GM23338 (cell line): ENCODE results near the gene PROSER1. TPM values are rescaled to one million over a fixed set of nuclear protein-coding genes. Genes with fewer than 3 reads are reported as not detected.

Source experiments
- ATAC-seq: fragments of 200-7000 bp; cut with Tn5 transposase; 3 replicates; pipeline ENCODE4 v1.9.1; 2020
- DNase-seq: peaks from one replicate; pipeline ENCODE4 v3.0.0-alpha.2; 2015; ENCODE audit warnings: low spot score
- H2AFZ ChIP-seq: fragments of 200-600 bp; sonication (generic); 2 replicates; pipeline ENCODE4 v1.8.0; 2016; ENCODE audit warnings: antibody characterized with exemption, mild to moderate bottlenecking, moderate library complexity
- H3F3A ChIP-seq: fragments of 200-600 bp; sonication (generic); replicated peaks from 2 replicates; pipeline ENCODE4 v1.8.0; 2017; ENCODE audit warnings: antibody characterized with exemption, mixed run types, low read depth
- H3K27ac ChIP-seq: fragments of 200-600 bp; sonication (generic); 2 replicates; pipeline ENCODE4 v1.6.1; 2016; ENCODE audit warnings: low read depth
- H3K27me3 ChIP-seq: fragments of 200-600 bp; sonication (generic); 2 replicates; pipeline ENCODE4 v1.8.0; 2016; ENCODE audit warnings: mild to moderate bottlenecking, mixed run types, moderate library complexity; ENCODE audit not compliant: insufficient read depth
- H3K36me3 ChIP-seq: fragments of 200-600 bp; sonication (generic); 2 replicates; pipeline ENCODE4 v1.8.0; 2016; ENCODE audit warnings: mild to moderate bottlenecking; ENCODE audit not compliant: insufficient read depth
- H3K4me1 ChIP-seq: fragments of 200-600 bp; sonication (generic); 2 replicates; pipeline ENCODE4 v1.8.0; 2016; ENCODE audit warnings: mild to moderate bottlenecking, moderate library complexity; ENCODE audit not compliant: insufficient read depth
- H3K4me2 ChIP-seq: fragments of 200-600 bp; sonication (generic); 2 replicates; pipeline ENCODE4 v1.7.1; 2017; ENCODE audit warnings: mixed run types
- H3K4me3 ChIP-seq: fragments of 200-600 bp; sonication (generic); 2 replicates; pipeline ENCODE4 v1.6.1; 2016; ENCODE audit warnings: mixed run types
- H3K79me2 ChIP-seq: fragments of 200-600 bp; sonication (generic); replicated peaks from 2 replicates; pipeline ENCODE4 v1.8.0; 2017; ENCODE audit warnings: mild to moderate bottlenecking; ENCODE audit not compliant: insufficient read depth
- H3K9me2 ChIP-seq: fragments of 200-600 bp; sonication (generic); 2 replicates; pipeline ENCODE4 v1.8.0; 2017; ENCODE audit not compliant: insufficient read depth
- H4K20me1 ChIP-seq: fragments of 200-600 bp; sonication (generic); replicated peaks from 2 replicates; pipeline ENCODE4 v1.8.0; 2017; ENCODE audit warnings: mild to moderate bottlenecking; ENCODE audit not compliant: insufficient read depth
- H3K27ac Mint-ChIP-seq: 2 replicates; pipeline ENCODE4 v1.8.0; 2020; ENCODE audit warnings: inconsistent platforms, mild to moderate bottlenecking, moderate library complexity, mixed read lengths
- H3K27me3 Mint-ChIP-seq: 3 replicates; pipeline ENCODE4 v1.8.0; 2022; ENCODE audit warnings: low read depth, mild to moderate bottlenecking, moderate library complexity, mixed read lengths, inconsistent platforms; ENCODE audit not compliant: insufficient read depth, poor library complexity
- H3K36me3 Mint-ChIP-seq: 3 replicates; pipeline ENCODE4 v1.8.0; 2021; ENCODE audit warnings: low read depth, mild to moderate bottlenecking, inconsistent platforms, moderate library complexity, mixed read lengths
- H3K4me1 Mint-ChIP-seq: 3 replicates; pipeline ENCODE4 v1.8.0; 2020; ENCODE audit warnings: mild to moderate bottlenecking, inconsistent platforms, mixed read lengths
- H3K4me3 Mint-ChIP-seq: 3 replicates; pipeline ENCODE4 v1.8.0; 2021; ENCODE audit warnings: moderate library complexity, mild to moderate bottlenecking, inconsistent platforms, mixed read lengths
- H3K9me3 Mint-ChIP-seq: 3 replicates; pipeline ENCODE4 v1.8.0; 2020; ENCODE audit warnings: moderate library complexity, mild to moderate bottlenecking, inconsistent platforms, mixed read lengths
- CREB1 ChIP-seq: fragments of 250-450 bp; sonication (Bioruptor Pico); IDR thresholded peaks from 2 replicates; pipeline ENCODE4 v1.5.0; 2020; ENCODE audit warnings: low read depth, mild to moderate bottlenecking, moderate library complexity
- CTCF ChIP-seq, 2 experiments: fragments of 200-600 bp in 1 of 2; sonication (generic) in 1 of 2; conservative IDR thresholded peaks; 2 replicates each; pipeline versions ENCODE4 v1.5.1 to v1.6.1; 2016 to 2017; ENCODE audit warnings: antibody characterized with exemption in 2 of 2, low read depth in 2 of 2, mild to moderate bottlenecking in 2 of 2, moderate library complexity in 1 of 2
- ETS1 ChIP-seq: IDR thresholded peaks from 2 replicates; pipeline ENCODE4 v1.6.1; 2016; ENCODE audit warnings: antibody characterized with exemption
- EZH2 ChIP-seq: fragments of 200-600 bp; sonication (generic); IDR thresholded peaks from one replicate; pipeline ENCODE4 v1.8.0; 2017; ENCODE audit warnings: antibody characterized with exemption, mild to moderate bottlenecking, low read depth; ENCODE audit not compliant: unreplicated experiment
- EZH2phosphoT487 ChIP-seq: fragments of 200-600 bp; sonication (generic); IDR thresholded peaks from one replicate; pipeline ENCODE4 v1.8.1; 2018; ENCODE audit warnings: antibody characterized with exemption; ENCODE audit not compliant: unreplicated experiment
- JUNB ChIP-seq: IDR thresholded peaks from one replicate; pipeline ENCODE4 v1.6.1; 2016; ENCODE audit warnings: antibody characterized with exemption; ENCODE audit not compliant: unreplicated experiment
- NANOG ChIP-seq: IDR thresholded peaks from 2 replicates; pipeline ENCODE4 v1.6.1; 2016; ENCODE audit warnings: antibody characterized with exemption, borderline replicate concordance
- POLR2AphosphoS5 ChIP-seq: IDR thresholded peaks from 2 replicates; pipeline ENCODE4 v1.6.1; 2016; ENCODE audit warnings: antibody characterized with exemption, low read depth
- STAT1 ChIP-seq: IDR thresholded peaks from one replicate; pipeline ENCODE4 v1.6.1; 2016; ENCODE audit warnings: antibody characterized with exemption; ENCODE audit not compliant: unreplicated experiment
- ZNF114 ChIP-seq: fragments of 250-450 bp; sonication (Bioruptor Pico); IDR thresholded peaks from 2 replicates; pipeline ENCODE4 v1.5.0; 2020; ENCODE audit warnings: mild to moderate bottlenecking, moderate library complexity
- ZNF331 ChIP-seq: fragments of 250-450 bp; sonication (Bioruptor Pico); IDR thresholded peaks from 2 replicates; pipeline ENCODE4 v1.5.0; 2020; ENCODE audit warnings: low read depth, mild to moderate bottlenecking, moderate library complexity
- polyA plus RNA-seq: library from polyadenylated mRNA; unstranded; fragments of >200 nt; fragmentation: Nextera tagmentation; extraction: Ambion mirVana; gene quantifications from 2 replicates; pipeline ENCODE4 v1.2.1, GENCODE V29; 2016
- total RNA-seq: library from RNA; depleted of rRNA; stranded (reverse); fragments of >200 nt; shearing (Covaris generic); gene quantifications from 2 replicates; pipeline ENCODE4 v1.2.3, GENCODE V29; 2014
- TF ChIP-seq, protein P1 (sequence below): fragments of 250-450 bp; sonication (Bioruptor Pico); IDR thresholded peaks from 2 replicates; pipeline ENCODE4 v1.5.0; 2020; ENCODE audit warnings: mild to moderate bottlenecking, moderate library complexity

The PROSER1 gene
- total and polyA plus RNA-seq, 2 experiments from 2014 or later, result 64.9 to 116 TPM

DNA sequence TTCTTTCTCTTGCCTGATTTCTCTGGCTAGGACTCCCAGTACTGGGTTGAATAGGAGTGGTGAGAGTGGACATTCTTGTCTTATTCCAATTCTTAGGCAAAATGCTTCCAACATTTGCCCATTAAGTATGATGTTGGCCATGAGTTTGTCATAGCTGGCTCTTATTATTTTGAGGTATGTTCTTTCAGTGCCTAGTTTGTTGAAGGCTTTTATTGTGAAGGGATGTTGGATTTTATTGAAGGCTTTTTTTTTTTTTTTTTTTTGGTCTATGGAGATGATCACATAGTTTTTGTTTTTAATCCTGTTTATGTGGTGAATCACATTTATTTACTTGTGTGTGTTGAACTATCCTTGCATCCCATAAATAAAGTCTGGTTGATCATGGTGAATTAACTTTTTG, 20.2 kb upstream of the PROSER1 start (continued):
- TF ChIP-seq, protein P1, sequence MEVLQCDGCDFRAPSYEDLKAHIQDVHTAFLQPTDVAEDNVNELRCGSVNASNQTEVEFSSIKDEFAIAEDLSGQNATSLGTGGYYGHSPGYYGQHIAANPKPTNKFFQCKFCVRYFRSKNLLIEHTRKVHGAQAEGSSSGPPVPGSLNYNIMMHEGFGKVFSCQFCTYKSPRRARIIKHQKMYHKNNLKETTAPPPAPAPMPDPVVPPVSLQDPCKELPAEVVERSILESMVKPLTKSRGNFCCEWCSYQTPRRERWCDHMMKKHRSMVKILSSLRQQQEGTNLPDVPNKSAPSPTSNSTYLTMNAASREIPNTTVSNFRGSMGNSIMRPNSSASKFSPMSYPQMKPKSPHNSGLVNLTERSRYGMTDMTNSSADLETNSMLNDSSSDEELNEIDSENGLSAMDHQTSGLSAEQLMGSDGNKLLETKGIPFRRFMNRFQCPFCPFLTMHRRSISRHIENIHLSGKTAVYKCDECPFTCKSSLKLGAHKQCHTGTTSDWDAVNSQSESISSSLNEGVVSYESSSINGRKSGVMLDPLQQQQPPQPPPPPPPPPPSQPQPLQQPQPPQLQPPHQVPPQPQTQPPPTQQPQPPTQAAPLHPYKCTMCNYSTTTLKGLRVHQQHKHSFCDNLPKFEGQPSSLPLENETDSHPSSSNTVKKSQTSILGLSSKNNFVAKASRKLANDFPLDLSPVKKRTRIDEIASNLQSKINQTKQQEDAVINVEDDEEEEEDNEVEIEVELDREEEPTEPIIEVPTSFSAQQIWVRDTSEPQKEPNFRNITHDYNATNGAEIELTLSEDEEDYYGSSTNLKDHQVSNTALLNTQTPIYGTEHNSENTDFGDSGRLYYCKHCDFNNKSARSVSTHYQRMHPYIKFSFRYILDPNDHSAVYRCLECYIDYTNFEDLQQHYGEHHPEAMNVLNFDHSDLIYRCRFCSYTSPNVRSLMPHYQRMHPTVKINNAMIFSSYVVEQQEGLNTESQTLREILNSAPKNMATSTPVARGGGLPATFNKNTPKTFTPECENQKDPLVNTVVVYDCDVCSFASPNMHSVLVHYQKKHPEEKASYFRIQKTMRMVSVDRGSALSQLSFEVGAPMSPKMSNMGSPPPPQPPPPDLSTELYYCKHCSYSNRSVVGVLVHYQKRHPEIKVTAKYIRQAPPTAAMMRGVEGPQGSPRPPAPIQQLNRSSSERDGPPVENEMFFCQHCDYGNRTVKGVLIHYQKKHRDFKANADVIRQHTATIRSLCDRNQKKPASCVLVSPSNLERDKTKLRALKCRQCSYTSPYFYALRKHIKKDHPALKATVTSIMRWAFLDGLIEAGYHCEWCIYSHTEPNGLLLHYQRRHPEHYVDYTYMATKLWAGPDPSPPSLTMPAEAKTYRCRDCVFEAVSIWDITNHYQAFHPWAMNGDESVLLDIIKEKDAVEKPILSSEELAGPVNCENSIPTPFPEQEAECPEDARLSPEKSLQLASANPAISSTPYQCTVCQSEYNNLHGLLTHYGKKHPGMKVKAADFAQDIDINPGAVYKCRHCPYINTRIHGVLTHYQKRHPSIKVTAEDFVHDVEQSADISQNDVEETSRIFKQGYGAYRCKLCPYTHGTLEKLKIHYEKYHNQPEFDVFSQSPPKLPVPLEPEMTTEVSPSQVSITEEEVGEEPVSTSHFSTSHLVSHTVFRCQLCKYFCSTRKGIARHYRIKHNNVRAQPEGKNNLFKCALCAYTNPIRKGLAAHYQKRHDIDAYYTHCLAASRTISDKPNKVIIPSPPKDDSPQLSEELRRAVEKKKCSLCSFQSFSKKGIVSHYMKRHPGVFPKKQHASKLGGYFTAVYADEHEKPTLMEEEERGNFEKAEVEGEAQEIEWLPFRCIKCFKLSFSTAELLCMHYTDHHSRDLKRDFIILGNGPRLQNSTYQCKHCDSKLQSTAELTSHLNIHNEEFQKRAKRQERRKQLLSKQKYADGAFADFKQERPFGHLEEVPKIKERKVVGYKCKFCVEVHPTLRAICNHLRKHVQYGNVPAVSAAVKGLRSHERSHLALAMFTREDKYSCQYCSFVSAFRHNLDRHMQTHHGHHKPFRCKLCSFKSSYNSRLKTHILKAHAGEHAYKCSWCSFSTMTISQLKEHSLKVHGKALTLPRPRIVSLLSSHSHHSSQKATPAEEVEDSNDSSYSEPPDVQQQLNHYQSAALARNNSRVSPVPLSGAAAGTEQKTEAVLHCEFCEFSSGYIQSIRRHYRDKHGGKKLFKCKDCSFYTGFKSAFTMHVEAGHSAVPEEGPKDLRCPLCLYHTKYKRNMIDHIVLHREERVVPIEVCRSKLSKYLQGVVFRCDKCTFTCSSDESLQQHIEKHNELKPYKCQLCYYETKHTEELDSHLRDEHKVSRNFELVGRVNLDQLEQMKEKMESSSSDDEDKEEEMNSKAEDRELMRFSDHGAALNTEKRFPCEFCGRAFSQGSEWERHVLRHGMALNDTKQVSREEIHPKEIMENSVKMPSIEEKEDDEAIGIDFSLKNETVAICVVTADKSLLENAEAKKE, result no peak
- no peak for TF ChIP-seq JUNB
- TF ChIP-seq CTCF (conservative IDR thresholded peaks at IDR 0.05; ENCODE audit: low read depth in 2 of 2), result no peak
- TF ChIP-seq EZH2, result no peak
- TF ChIP-seq POLR2AphosphoS5, result no peak
- TF ChIP-seq EZH2phosphoT487, result no peak

DNA sequence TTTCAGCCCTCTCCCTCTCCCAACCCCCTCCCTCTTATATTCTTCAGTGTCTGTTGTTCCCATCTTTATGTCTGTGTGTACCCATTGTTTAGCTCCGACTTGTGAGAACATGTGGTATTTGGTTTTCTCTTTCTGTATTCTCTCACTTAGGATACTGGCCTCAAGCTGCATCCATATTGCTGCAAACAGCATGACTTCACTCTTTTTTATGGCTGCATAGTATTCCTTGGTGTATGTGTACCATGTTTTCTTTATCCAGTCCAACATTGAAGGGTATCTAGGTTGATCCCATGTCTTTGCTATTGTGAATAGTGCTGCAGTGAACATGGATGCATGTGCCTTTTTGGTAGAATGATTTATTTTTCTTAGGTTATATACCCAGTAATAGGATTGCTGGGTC, 18.1 kb upstream of the PROSER1 start:
- Histone ChIP-seq H3K36me3 (no peaks in the 10 kb centered on the region), H4K20me1 (0 out of 2 replicates have a peak, but pooled peaks cover 3% of the 10 kb centered on the region), H3K4me1 (peaks cover 10% of the 10 kb centered on the region), H3K79me2 (no peaks in the 10 kb centered on the region), H2AFZ (no peak overlapping the region), H3K27me3 (no peaks in the 10 kb centered on the region), H3K4me2 (no peak overlapping the region), H3K9me2 (no peaks in the 10 kb centered on the region), H3F3A (no peaks in the 10 kb centered on the region), H3K4me3 (no peak overlapping the region), H3K27ac (no peak overlapping the region)
- Mint-ChIP-seq H3K27ac (no peak overlapping the region), H3K9me3 (no peaks in the 10 kb centered on the region), H3K4me3 (no peak overlapping the region), H3K27me3 (no peaks in the 10 kb centered on the region), H3K36me3 (no peaks in the 10 kb centered on the region), H3K4me1 (peaks cover 13% of the 10 kb centered on the region)
- ATAC-seq (no peak), DNase-seq (no peak)
- TF ChIP-seq EZH2phosphoT487 (no peak), CREB1 (no peak), ETS1 (no peak), CTCF (conservative IDR thresholded peaks at IDR 0.05; ENCODE audit: low read depth in 2 of 2) (no peak), ZNF331 (CRISPR knock-in tag) (no peak), ZNF114 (no peak), EZH2 (no peak), STAT1 (no peak), POLR2AphosphoS5 (no peak), NANOG (no peak)
